Activated naive CD4-positive, alpha-beta T cell treated with anti-CD3 and anti-CD28 coated beads, Interleukin-2, amount 50 U/mL, for 16 hours (primary cell): ENCODE measurements around the gene CIB4.
"Not testable (repeated sequence)": the region's sequence is repeated elsewhere in the genome, so short reads cannot be mapped to it uniquely, and the experiment has no call there.

Source experiments
- DNase-seq: peaks from one replicate; pipeline ENCODE4 v3.0.0-alpha.2; 2020

Gene CIB4

DNA sequence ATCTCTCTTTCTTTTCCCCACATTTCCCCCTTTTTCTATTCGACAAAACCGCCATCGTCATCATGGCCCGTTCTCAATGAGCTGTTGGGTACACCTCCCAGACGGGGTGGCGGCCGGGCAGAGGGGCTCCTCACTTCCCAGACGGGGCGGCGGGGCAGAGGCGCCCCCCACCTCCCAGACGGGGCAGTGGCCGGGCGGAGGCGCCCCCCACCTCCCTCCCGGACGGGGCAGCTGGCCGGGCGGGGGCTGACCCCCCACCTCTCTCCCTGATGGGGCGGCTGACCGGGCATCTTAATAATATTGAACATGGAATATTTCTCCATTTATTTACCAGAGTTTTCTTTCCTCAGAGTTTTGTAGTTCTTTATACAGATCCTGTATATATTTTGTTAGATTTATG lies 24.1 kb upstream of the CIB4 start:
- DNase-seq, result not testable (repeated sequence)

DNA sequence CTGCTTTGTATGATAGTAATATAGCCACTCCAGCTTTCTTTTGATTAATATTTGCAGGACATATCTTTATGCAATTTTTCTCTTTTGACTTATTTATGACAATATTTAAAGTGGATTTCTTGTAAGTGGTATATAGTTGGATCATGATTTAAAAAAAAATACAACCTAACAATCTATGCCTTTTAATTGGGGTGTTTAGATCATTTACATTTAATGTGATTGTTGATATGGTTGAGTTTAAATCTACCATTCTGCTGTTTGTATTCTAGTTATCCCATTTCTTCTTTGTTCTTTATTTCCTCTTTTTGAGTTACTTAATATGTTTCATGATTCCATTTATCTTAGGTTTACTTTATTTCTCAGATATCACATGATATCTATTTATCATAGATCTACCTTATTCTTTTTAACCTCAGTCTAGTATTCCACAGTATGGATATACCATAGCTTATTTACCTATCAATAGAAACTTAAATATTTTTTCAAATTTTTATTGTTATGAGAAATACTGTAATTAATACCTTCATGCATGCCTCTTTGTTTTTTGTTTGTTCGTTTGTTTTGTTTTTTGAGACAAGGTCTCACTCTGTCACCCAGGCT lies 19.3 kb upstream of the CIB4 start:
- no peak for DNase-seq

DNA sequence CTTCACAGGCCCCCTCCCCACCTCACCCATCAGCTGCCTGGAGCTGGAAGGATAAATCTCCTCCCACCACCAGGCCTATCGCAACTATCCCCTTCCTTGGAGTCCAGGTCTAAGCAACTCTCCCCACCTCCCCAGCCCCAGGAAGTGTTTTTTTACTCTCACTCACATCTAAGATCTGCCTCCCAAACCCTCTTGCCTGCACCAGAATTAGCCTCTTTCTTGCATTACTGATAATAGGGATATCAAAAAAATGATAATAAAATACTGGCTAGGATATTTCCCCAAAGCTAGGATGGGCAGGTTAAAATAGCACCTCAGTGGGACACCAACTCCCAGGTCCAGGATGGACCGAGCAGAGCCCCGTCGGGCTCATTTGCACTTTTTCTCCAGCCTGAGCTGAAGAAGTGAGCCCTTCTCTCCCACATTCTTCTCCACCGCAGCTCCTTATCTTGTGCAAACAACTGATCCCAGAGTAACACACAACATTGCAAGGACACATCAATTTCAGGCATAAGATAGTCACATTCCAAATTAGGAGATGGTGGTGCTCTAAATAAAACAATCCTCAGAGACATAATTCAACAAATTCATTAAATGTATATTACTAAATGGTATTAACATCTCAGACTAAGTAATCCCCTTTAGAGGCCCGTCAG lies 17.7 kb upstream of the CIB4 start:
- no peak for DNase-seq

DNA sequence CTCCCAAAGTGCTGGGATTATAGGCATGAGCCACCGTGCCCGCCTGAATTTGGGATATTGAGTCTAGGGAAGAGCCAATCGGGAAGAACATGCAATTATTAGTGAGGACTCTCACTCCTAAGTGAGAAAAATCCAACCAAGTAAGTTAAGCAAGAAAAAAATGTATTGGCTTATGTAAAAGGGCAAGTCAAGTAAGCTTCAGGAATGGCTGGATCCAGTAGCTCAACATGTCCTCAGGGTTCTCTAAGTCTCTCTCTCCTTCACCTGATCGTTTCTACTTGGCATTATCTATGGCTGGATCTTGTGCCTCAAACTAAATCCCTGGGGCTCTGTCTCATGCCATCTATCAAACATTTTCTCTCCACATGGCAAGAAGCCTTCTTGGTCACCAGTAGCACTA lies 16.1 kb upstream of the CIB4 start:
- DNase-seq, result no peak

DNA sequence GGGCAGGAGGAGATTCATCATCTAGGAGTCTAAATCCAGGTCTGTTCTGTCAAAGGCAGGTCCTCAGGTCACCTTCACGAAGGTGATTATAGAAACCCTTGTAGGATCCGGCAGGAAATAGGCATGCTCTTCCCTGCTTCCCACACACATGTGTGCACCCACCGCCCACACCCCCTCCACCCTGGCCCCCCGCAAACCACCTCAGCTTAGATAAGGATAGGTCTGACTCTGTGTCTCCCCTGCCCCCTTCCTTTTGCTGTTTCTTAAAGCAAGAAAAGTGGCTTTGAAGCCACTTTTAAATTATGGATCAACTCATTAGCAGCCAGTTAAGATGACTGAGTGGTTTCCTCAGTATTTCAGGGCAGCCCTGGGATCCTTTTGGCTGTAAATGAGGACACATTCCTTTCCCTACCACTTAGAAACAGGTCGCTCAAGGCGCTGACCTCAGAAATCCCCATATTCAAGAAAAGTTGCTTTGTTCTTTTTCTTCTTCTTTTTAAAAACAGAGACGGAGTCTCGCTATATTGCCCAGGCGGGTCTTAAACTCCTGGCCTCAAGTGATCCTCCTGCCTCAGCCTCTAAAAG lies 14.5 kb upstream of the CIB4 start:
- DNase-seq, result no peak

DNA sequence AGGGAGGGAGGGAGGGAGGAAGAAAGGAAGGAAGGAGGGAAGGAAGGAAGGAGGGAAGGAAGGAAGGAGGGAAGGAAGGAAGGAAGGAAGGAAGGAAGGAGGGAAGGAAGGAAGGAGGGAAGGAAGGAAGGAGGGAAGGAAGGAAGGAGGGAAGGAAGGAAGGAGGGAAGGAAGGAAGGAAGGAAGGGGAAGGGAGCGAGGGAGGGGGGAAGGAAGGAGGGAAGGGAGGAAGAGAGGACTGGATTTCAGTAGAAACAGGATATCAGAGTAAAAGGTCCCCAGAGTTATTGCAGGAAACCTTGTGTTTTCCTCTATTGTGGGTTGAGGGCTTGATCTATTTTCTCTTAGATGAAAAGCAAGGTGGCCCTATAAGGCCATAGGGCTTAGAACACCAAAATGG lies 14.0 kb upstream of the CIB4 start:
- DNase-seq, result not testable (repeated sequence)

DNA sequence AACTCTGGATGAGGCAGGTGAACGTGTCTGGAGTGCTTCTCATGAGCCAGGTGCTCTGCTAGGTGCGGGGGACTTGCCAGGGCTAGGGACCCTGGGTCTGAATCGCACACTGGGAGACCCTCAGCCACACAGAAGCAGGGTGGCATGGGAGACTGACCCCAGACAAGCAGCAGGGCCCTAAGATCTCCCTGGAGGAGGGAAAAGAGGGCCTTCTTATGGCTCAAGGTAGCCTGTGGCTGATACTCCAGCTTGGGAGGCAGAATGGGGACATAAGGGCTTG lies 12.8 kb upstream of the CIB4 start:
- no peak for DNase-seq

DNA sequence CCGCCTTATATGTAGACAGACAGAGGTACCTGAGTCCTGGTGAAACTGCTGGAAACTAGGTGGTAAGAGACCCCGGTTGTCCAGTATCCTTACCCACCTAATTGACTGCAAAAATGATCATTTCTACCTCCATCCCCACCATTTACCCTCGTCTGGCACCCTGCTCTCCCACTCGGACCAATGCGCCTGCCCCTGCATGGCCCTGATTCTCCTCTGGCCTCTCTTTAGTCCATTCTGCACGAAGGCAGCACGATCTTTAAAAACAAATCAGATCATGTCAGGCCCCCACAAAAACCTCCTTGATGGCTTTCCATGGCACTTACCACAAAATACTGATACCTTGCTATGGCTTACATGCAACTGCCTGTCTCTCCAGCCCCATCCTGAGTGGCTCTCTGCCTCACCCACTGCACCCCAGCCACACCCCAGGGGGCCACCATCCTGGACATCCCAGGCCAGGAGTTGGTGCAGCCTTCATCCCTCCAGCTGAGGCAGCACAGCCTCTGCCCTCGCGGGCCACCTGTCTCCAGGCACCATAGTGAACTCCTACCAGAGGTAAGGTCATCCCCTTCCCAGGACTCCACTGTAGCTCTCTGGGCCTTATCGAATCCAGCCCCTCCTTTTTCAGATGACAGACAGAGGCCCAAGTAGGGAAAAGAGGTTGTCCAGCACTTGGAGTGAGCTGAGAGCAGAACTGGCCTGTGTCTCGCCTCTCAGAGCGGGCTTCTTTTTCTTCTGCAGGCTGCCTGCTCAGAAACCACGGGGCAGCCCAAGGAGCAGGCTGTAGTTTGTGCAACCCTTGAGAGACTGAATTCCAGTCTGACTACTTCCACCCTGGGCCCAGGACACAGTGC lies 12.3 kb upstream of the CIB4 start:
- DNase-seq, result no peak

DNA sequence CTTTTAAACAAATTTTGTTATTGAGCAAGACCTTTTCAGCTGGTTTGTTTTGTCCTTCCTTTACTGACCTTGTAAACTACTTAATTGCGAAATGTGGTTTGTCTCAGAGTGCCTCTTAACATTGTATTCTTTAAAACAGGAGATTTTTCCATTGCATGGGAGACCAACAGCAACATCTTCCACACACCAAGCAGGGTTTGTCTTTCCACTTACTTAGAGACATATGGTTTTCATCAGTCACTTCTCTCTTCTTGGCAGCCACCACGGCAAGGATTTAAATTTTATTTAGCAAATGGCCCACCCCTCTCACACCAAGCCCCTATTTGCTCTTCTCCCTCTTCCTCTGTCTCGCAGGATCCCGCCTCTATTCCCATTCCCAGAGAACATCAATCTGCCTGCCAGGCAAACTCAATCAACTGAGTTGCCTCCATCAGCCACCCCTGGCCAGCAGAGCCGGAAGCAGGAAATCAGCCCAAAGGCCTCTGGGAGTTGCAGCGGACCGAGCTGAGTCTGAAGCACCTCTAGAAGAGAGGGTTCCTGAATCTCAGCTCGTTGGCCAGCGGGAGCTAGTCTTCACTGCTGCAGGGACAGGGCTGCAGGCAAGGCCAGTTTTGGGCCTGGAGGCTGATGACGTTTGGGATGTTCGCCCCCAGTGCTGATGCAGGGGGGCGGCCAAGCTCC lies 11.3 kb upstream of the CIB4 start:
- DNase-seq, result no peak

DNA sequence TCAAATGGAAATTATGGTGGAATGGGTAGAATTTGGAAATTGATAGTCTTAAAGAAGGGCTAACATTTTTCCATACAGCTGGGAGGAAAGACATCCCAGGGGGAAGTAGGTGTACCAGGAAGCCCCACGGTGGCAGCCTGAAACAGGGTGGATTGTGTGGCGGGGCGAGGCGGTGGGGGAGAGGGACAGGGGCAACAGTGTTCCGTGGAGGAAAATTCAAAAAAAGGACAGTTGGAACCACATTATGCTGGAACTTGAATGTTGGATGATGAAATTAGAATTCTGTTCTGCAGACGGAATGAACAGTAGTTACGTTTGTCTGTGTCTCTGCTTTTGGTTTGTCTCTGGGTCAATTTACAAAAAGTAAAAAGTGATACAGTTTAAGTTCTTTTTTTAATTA lies 10.6 kb upstream of the CIB4 start:
- DNase-seq, result no peak

DNA sequence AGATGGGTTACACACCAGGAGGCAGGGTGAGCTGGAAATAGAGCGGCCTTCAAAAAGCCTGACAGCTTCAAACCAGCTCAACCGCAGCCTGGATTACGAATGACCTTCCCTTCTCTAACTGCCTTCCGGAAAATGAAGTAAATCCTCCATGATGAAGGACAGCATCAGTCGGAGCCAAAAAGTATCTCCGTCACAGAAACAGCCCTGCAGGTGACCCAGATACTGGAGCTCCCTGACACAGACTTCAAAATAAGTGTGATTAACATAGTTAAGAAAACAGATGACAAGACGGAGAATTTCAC lies 10.3 kb upstream of the CIB4 start:
- DNase-seq, result no peak

DNA sequence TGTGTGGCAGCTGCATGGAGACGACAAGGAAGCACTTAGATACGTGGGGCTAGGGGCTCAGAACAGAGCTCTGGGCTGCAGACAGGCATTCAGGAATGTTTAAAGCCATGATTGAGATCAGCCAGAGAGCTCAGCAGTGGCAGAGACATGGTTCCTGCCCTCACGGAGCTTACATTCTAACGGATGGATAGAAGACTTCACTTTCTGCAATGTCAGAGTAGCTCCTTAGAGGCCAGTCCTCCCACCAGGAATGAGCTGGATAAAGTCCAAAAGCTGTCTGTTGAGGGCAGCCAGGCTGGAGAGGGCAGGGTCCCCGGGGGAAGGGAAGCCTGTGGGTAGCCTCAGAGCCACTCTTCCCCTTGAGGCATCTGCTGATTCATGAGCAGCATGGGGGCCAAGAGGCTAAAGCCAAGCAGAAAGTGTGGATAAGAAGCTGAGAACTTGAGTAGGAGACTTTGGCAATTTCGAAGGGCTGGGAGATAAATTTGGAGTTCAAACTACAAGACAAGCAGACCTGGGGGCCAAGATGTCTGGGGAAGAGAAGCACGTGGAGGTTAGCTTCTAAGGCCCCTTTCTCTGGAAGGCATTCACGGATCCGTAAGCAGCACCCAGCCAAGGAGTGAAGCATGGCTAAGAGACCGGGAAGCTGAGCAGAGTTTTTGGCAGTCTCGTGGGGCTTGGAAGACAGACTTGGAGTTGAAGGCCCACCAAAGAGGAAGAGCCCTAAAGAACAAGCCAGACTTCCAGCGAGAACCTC lies 9.7 kb upstream of the CIB4 start:
- DNase-seq, result no peak

DNA sequence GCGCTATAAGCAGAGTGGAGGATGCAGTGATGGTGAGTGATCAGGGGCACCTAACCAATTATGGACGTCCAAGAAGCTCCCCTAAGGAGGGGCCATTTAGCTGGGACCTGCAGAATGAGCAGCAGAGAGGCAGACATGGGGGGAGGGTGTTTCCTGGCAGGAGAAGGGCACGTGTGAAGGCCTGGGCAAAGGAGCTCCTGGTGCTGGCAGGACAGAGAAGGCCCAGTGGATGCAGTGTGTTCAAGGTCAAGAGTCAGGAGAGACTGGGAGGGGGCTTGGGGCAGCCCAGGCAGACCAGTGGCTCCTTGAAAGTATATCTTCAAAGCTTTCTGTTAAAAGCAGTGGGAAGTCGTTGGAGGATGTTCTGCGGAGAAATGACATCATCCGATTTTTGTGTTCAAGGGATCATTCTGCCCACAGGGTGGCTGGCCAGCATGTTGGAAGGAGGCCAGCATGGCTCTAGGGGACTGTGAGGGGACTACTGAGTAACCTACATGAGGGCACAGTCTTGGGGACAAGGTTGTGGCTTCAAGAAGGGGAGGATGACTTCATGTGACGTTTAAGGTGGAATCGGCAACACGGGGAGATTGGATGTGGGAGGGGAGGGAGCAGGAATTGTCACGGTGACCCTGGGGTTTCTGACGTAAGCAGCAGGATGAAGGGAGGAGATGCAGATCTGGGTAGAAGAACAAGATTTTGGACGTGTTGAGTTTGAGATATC lies 9.0 kb upstream of the CIB4 start:
- no peak for DNase-seq

DNA sequence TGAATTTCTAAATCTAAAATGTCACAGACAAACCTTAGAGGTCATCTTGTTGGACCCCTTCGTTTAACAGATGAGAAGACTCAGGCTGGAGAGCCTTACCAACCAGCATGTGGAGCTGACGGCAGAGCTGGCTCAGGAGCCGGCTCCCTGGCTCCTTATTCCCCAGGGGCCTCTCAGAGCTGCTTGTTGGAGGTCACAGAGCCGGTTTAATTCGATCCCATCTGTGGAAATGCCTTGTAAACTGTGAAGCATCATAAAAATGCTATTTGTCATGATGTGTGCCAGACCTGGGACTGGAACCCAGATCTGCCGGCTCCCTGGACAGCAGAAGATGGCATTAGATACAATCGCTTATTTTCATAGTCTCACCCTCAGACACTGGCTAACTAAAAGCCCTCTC lies 8.2 kb upstream of the CIB4 start:
- no peak for DNase-seq

DNA sequence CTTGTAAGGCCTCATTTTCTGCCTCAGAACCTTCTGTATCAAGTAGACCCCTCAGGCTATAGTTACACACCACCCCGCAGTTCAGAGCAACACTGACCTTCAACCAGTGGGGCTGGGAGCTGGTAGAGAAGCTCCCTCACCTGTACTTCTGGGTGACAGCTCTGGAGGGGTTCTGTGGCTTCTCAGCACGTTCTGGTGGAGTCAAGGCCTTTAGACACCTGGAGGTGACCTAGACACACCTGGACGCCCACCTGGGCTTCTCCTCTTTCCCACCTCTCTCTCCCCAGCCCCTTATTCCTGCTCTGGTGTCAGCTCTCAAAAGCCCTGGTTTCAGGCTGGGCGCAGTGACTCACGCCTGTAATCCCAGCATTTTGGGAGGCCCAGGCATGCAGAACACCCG lies 7.3 kb upstream of the CIB4 start:
- DNase-seq, result no peak

DNA sequence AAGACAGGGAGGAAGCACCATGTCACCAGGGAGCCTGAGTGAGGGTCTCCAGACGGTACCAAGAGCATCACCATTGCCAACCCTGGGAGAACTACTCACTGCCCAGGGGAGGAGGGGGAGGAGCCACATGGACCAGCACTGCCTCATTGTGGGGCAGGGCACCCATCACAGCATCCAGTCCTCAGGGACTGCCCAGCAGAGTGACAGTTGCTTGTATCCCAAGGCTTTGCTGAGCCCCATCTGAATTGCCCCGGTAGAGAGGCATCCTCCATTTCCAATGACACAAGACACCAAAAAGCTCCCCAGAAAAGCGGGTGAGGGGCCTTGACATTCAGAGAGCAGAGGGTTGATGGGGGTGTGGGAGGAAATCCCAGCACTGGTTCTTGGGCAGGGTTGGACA lies 6.8 kb upstream of the CIB4 start:
- DNase-seq, result no peak

DNA sequence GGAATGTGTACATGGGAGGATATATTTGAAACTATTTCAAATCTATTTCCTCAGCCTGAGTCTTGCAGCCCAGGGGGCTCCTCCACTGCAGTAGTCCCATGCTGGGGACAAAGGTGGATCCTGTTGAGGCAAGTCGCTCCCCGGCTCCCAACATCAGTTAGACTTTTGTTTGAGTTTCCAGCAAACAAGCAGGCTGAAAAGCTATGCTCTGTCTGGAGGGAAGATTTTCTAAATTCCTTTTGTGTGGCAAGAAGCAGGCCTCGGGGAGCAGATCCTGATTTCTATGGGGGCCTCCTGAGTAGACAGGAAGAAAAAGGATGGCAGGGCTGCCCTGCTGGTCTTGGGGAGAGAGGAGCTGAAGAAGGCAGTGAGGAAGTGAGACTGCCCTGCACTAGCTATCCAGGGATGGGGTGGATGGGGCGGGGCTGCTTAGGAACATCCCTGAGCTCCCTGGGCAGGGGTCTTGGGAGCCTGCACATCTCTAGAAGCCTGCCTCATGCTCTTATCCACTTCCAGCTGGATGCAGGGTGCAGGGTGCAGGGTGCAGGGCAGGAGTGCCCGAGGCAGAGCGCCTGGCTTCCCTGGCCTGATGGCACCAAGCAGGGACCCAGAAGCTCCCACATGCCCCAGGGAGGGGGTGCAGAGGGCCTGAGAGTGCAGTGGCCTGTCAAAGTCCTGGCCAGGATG lies 6.0 kb upstream of the CIB4 start:
- DNase-seq, result no peak

DNA sequence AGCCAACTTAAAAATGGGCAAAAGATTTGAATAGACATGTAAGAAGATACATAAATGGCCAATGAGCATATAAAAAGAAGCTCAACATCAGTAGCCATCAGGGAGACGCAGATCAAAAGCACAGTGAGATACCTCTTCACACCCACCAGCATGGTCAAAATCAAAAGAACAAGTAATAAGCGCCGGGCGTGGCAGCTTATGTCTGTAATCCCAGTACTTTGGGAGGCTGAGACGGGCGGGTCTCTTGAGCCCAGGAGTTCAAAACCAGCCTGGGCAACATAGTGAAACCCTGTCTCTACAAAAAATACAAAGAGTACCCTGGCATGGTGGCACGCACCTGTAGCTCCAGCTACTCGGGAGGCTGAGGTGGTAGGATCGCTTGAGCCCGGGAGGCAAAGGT lies 4.6 kb upstream of the CIB4 start:
- no peak for DNase-seq

DNA sequence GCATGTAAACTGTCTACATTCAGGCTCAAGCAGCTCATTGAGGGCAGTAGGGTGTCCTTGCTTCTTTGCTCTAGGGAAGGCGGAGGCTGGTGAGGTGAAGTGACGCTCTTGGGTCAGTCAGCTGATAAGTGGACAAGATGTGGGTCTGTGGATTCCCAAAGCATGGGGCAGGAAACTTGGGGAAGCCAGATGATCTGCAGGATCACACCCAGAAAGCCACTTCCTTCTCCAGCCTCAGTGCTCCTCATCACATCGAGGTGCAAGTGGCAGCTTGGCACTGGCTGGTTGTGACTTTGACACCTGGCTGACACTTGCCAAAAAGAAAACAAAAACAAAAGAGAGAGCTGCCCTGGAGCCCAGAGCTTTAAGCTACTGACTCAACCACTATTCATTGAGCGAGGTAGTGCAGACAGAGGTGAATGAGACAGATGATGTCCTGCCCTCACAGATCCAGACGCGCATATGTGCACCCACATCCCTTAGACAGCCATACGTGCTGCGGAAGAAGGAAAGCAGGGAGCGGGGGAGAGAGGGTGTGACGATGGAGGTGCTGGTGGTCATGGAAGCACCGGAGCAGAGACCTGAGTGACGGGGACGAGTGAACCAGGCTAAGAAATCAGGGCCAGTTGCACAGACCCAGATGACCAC lies 3.1 kb upstream of the CIB4 start:
- DNase-seq, result no peak

DNA sequence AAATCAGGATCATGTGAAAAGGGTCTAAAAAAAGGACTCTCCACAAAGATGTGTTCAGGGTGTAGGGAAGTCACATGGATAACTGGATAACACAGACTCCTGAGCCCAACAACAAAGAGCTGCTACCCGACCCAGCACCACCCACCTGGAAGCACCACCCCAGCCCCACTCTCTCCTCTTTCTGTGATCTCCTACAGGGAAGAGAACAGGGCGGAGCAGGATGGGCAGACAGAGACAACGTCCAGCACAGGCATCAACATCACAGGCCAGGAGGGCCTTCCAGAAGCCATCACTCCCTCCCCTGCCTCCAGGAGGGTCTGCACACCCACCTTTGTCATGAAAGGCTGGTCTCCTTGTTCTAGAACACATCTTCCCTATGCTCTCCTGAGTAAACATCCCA lies 1.3 kb upstream of the CIB4 start:
- DNase-seq, result no peak

DNA sequence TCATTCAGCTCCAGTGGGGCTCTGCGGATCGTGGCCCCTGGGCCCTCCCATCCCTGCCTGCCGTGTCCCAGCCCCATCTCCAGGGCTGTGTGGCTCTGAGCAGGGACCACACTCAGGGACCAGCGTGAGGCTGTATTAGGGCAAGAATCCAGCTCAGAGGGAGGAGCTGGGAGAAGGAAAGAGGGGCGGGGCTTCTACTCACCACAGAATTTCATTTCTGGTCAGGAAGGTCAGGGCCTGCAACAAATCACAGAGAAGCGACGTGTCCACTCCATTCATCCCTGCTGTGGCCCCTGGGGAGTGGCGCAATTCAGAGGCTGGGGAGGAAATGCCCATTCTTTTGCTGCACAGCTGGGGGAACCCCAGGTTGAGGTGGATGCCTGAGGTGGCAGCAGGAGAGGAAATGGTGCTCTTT lies 828 bp downstream of the CIB4 start:
- no peak for DNase-seq
